ENCODE results near the gene IL23R. TPM values are rescaled to one million over a fixed set of nuclear protein-coding genes. Genes with fewer than 3 reads are reported as not detected.
"Not testable (repeated sequence)": the region's sequence is repeated elsewhere in the genome, so short reads cannot be mapped to it uniquely, and the experiment has no call there.

Gene IL23R
- polyA plus RNA-seq (2014; cell fraction: cytosol; rRNA removed): 0.05 and 0.81 TPM in 2 replicates
- 0.96 TPM in 1 of 2 replicates, not detected in the other for polyA plus RNA-seq (2014; cell fraction: nucleus; rRNA removed)

GRCh38 chr1:67166196-67166595 lies at the start of gene IL23R:
TSS of gene IL23R (plus strand) at chr1:67166454. CDS start at chr1:67168121, 1,667 bp downstream.
- no peak for DNase-seq (ENCODE audit: low spot score)

GRCh38 chr1:67118191-67118590 lies 48.1 kb upstream of the IL23R start:
- no peak for DNase-seq (ENCODE audit: low spot score)

- no peak for DNase-seq (ENCODE audit: low spot score)
Measured at GRCh38 chr1:67118646-67119045, 47.6 kb upstream of the IL23R start.

- DNase-seq (ENCODE audit: low spot score): no peak
Measured at GRCh38 chr1:67120855-67121619, 45.2 kb upstream of the IL23R start.

GRCh38 chr1:67124455-67124854 lies 41.8 kb upstream of the IL23R start:
- DNase-seq (ENCODE audit: low spot score): no peak

GRCh38 chr1:67126111-67126746 lies 40.0 kb upstream of the IL23R start:
- no peak for DNase-seq (ENCODE audit: low spot score)

GRCh38 chr1:67126974-67127373 lies 39.3 kb upstream of the IL23R start:
- DNase-seq (ENCODE audit: low spot score): no peak

GRCh38 chr1:67130673-67131072 lies 35.6 kb upstream of the IL23R start:
- DNase-seq (ENCODE audit: low spot score): no peak

GRCh38 chr1:67133177-67133576 lies 33.1 kb upstream of the IL23R start:
- DNase-seq (ENCODE audit: low spot score): no peak

- DNase-seq (ENCODE audit: low spot score): no peak
Measured at GRCh38 chr1:67134695-67135094, 31.6 kb upstream of the IL23R start, which contains the start of gene C1orf141. TSS of gene C1orf141 (minus strand) at chr1:67134970. CDS start at chr1:67127240, 7,730 bp downstream.

- no peak for DNase-seq (ENCODE audit: low spot score)
Measured at GRCh38 chr1:67135354-67135753, 30.9 kb upstream of the IL23R start.

- DNase-seq (ENCODE audit: low spot score): no peak
Measured at GRCh38 chr1:67137307-67137753, 28.9 kb upstream of the IL23R start.

- DNase-seq (ENCODE audit: low spot score): no peak
Measured at GRCh38 chr1:67138813-67139499, 27.3 kb upstream of the IL23R start.

- DNase-seq (ENCODE audit: low spot score): no peak
Measured at GRCh38 chr1:67140460-67140859, 25.8 kb upstream of the IL23R start.

- DNase-seq (ENCODE audit: low spot score): not testable (repeated sequence)
Measured at GRCh38 chr1:67141832-67142231, 24.4 kb upstream of the IL23R start.

- DNase-seq (ENCODE audit: low spot score): no peak
Measured at GRCh38 chr1:67142931-67143330, 23.3 kb upstream of the IL23R start.

- DNase-seq (ENCODE audit: low spot score): no peak
Measured at GRCh38 chr1:67143966-67144365, 22.3 kb upstream of the IL23R start.

- DNase-seq (ENCODE audit: low spot score): no peak
Measured at GRCh38 chr1:67144696-67145095, 21.6 kb upstream of the IL23R start.

- no peak for DNase-seq (ENCODE audit: low spot score)
Measured at GRCh38 chr1:67146101-67146500, 20.2 kb upstream of the IL23R start.

- no peak for DNase-seq (ENCODE audit: low spot score)
Measured at GRCh38 chr1:67146539-67146938, 19.7 kb upstream of the IL23R start.

GRCh38 chr1:67147973-67148372 lies 18.3 kb upstream of the IL23R start:
- DNase-seq (ENCODE audit: low spot score): not testable (repeated sequence)

GRCh38 chr1:67148516-67149178 lies 17.6 kb upstream of the IL23R start:
- no peak for DNase-seq (ENCODE audit: low spot score)

Data from SK-N-DZ (cell line).